CD4-positive, CD25-positive, alpha-beta regulatory T cell (primary cell): Measurements from ENCODE around the gene DNAH17. TPM values are rescaled to one million over a fixed set of nuclear protein-coding genes. Genes with fewer than 3 reads are reported as not detected.

Source experiments
- ATAC-seq, 2 donors: fragments of 150-1000 bp; cut with Tn5 transposase; one replicate each; pipeline ENCODE4 v1.10.0; 2021; ENCODE audit warnings: low read depth in 2 of 2, moderate number of reproducible peaks in 2 of 2, moderate library complexity in 1 of 2
- DNase-seq, 3 donors: peaks; one replicate each; pipeline versions ENCODE4 v3.0.0 to v3.0.0-alpha.2; 2012 to 2022; ENCODE audit warnings: mixed read lengths in 1 of 3
- H3K27ac ChIP-seq: one replicate; pipeline ENCODE4 v1.7.0; 2013; ENCODE audit warnings: mild to moderate bottlenecking, low read length; ENCODE audit not compliant: insufficient read depth, poor library complexity, severe bottlenecking
- H3K27me3 ChIP-seq: one replicate; pipeline ENCODE4 v1.7.0; 2013; ENCODE audit warnings: low read length; ENCODE audit not compliant: control insufficient read depth, insufficient read depth
- H3K36me3 ChIP-seq: one replicate; pipeline ENCODE4 v1.7.0; 2013; ENCODE audit warnings: mild to moderate bottlenecking, low read length, moderate library complexity; ENCODE audit not compliant: control insufficient read depth, insufficient read depth
- H3K4me1 ChIP-seq: 2 replicates; pipeline ENCODE4 v1.7.0; 2013; ENCODE audit warnings: mild to moderate bottlenecking, low read length; ENCODE audit not compliant: insufficient read depth, control insufficient read depth, poor library complexity, severe bottlenecking
- H3K4me3 ChIP-seq: one replicate; pipeline ENCODE4 v1.7.0; 2013; ENCODE audit warnings: low read depth, mild to moderate bottlenecking, low read length, moderate library complexity
- H3K9me3 ChIP-seq, 2 experiments: 1 replicate in 1 of 2; 2 replicates in 1 of 2; pipeline ENCODE4 v1.7.0; 2013; ENCODE audit warnings: low read length in 2 of 2, mild to moderate bottlenecking in 1 of 2, moderate library complexity in 1 of 2; ENCODE audit not compliant: control insufficient read depth in 2 of 2
- H3K27ac Mint-ChIP-seq, 3 donors: one replicate each; pipeline ENCODE4 v1.8.0; 2020 to 2022; ENCODE audit warnings: mild to moderate bottlenecking in 3 of 3, mixed read lengths in 3 of 3, moderate library complexity in 2 of 3
- H3K27me3 Mint-ChIP-seq: one replicate; pipeline ENCODE4 v1.8.0; 2022; ENCODE audit warnings: mild to moderate bottlenecking, mixed read lengths
- H3K36me3 Mint-ChIP-seq: one replicate; pipeline ENCODE4 v1.8.0; 2020; ENCODE audit warnings: mixed read lengths
- H3K4me1 Mint-ChIP-seq, 4 donors: one replicate each; pipeline ENCODE4 v1.8.0; 2020 to 2022; ENCODE audit warnings: mixed read lengths in 4 of 4, mild to moderate bottlenecking in 1 of 4
- H3K4me3 Mint-ChIP-seq, 4 donors: one replicate each; pipeline ENCODE4 v1.8.0; 2020 to 2022; ENCODE audit warnings: mild to moderate bottlenecking in 4 of 4, mixed read lengths in 4 of 4, moderate library complexity in 3 of 4
- H3K9me3 Mint-ChIP-seq, 7 donors: one replicate each; pipeline ENCODE4 v1.8.0; 2020 to 2022; ENCODE audit warnings: mixed read lengths in 7 of 7, mild to moderate bottlenecking in 3 of 7, moderate library complexity in 2 of 7
- polyA plus RNA-seq, 4 donors: library from polyadenylated mRNA; unstranded; fragments of 300-500 nt; fragmentation: Illumina TruSeq; gene quantifications; one replicate each; pipeline ENCODE4 v1.2.3, GENCODE V29; 2021
- total RNA-seq: library from RNA; stranded (reverse); gene quantifications from one replicate; pipeline ENCODE4 v1.2.3, GENCODE V29; 2022

Gene DNAH17
- total and polyA plus RNA-seq, 5 donors from 2014 or later, result 0.24 to 3.4 (median 0.83) TPM; not detected in 1

GRCh38 chr17:78609191-78609641 lies 32.0 kb upstream of the DNAH17 start:
- Mint-ChIP-seq H3K36me3 (no peaks in the 10 kb centered on the region), H3K9me3 (peaks cover 0 to 3% (median 0%) of the 10 kb centered on the region in 7 donors), H3K27ac (no peak overlapping the region), H3K4me1 (no peaks in the 10 kb centered on the region), H3K4me3 (no peak overlapping the region), H3K27me3 (peaks cover 5% of the 10 kb centered on the region)
- Histone ChIP-seq H3K27me3 (peaks cover 3% of the 10 kb centered on the region), H3K36me3 (no peaks in the 10 kb centered on the region), H3K27ac (no peak overlapping the region), H3K9me3 (peaks cover 0 to 4% of the 10 kb centered on the region in 2 experiments), H3K4me1 (no peaks in the 10 kb centered on the region), H3K4me3 (no peak overlapping the region)
- no peak for DNase-seq
- no peak for ATAC-seq

GRCh38 chr17:78608804-78609186 lies 31.6 kb upstream of the DNAH17 start:
- peaks cover 0 to 2% (median 0%) of the 10 kb centered on the region in 7 donors for H3K9me3 Mint-ChIP-seq
- DNase-seq (no peak), ATAC-seq (no peak)
- Histone ChIP-seq H3K27ac (no peak overlapping the region), H3K36me3 (no peaks in the 10 kb centered on the region), H3K4me1 (no peaks in the 10 kb centered on the region), H3K4me3 (no peak overlapping the region), H3K27me3 (peaks cover 3% of the 10 kb centered on the region), H3K9me3 (peaks cover 0 to 4% of the 10 kb centered on the region in 2 experiments)
- no peaks in the 10 kb centered on the region for H3K4me1 Mint-ChIP-seq
- no peak overlapping the region for H3K4me3 Mint-ChIP-seq
- H3K27ac Mint-ChIP-seq, result peak overlapping the region in 1 of 3 donors; percentile 22
- no peaks in the 10 kb centered on the region for H3K36me3 Mint-ChIP-seq
- H3K27me3 Mint-ChIP-seq, result peaks cover 5% of the 10 kb centered on the region

- ATAC-seq (no peak), DNase-seq (no peak)
- Histone ChIP-seq H3K27ac (no peak overlapping the region), H3K36me3 (no peaks in the 10 kb centered on the region), H3K9me3 (peaks cover 0 to 4% of the 10 kb centered on the region in 2 experiments), H3K4me3 (no peak overlapping the region), H3K27me3 (peaks cover 3% of the 10 kb centered on the region), H3K4me1 (no peaks in the 10 kb centered on the region)
- Mint-ChIP-seq H3K4me1 (no peaks in the 10 kb centered on the region), H3K27ac (peak overlapping the region in 1 of 3 donors; percentile 22), H3K4me3 (no peak overlapping the region), H3K36me3 (no peaks in the 10 kb centered on the region), H3K9me3 (peaks cover 0 to 2% (median 0%) of the 10 kb centered on the region in 7 donors), H3K27me3 (peaks cover 5% of the 10 kb centered on the region)
These were observed 31.1 kb upstream of the DNAH17 start for GRCh38 chr17:78608122-78608803.

- DNase-seq, result no peak
- Mint-ChIP-seq H3K4me1 (no peaks in the 10 kb centered on the region), H3K36me3 (no peaks in the 10 kb centered on the region), H3K4me3 (no peak overlapping the region), H3K27ac (no peak overlapping the region), H3K27me3 (peaks cover 5% of the 10 kb centered on the region), H3K9me3 (peaks cover 0 to 2% (median 0%) of the 10 kb centered on the region in 7 donors)
- H3K36me3 ChIP-seq, result no peaks in the 10 kb centered on the region
- no peaks in the 10 kb centered on the region for H3K4me1 ChIP-seq
- no peak for ATAC-seq
- H3K27me3 ChIP-seq, result peaks cover 3% of the 10 kb centered on the region
- H3K4me3 ChIP-seq, result no peak overlapping the region
- peaks cover 0 to 4% of the 10 kb centered on the region in 2 experiments for H3K9me3 ChIP-seq
- no peak overlapping the region for H3K27ac ChIP-seq
These were observed 29.8 kb upstream of the DNAH17 start for GRCh38 chr17:78607038-78607437.

- Histone ChIP-seq H3K4me1 (no peaks in the 10 kb centered on the region), H3K36me3 (no peaks in the 10 kb centered on the region), H3K9me3 (peaks cover 0 to 4% of the 10 kb centered on the region in 2 experiments), H3K27me3 (peaks cover 3% of the 10 kb centered on the region), H3K4me3 (no peak overlapping the region), H3K27ac (no peak overlapping the region)
- ATAC-seq (no peak), DNase-seq (no peak)
- no peak overlapping the region for H3K4me3 Mint-ChIP-seq
- H3K36me3 Mint-ChIP-seq, result no peaks in the 10 kb centered on the region
- H3K27me3 Mint-ChIP-seq, result peaks cover 5% of the 10 kb centered on the region
- H3K9me3 Mint-ChIP-seq, result peaks cover 0 to 2% (median 0%) of the 10 kb centered on the region in 7 donors
- H3K4me1 Mint-ChIP-seq, result no peaks in the 10 kb centered on the region
- no peak overlapping the region for H3K27ac Mint-ChIP-seq
These were observed 28.7 kb upstream of the DNAH17 start for GRCh38 chr17:78605886-78606285.

GRCh38 chr17:78605429-78605828 lies 28.2 kb upstream of the DNAH17 start:
- Histone ChIP-seq H3K27ac (no peak overlapping the region), H3K36me3 (no peaks in the 10 kb centered on the region), H3K4me1 (no peaks in the 10 kb centered on the region), H3K9me3 (peaks cover 0 to 4% of the 10 kb centered on the region in 2 experiments), H3K4me3 (no peak overlapping the region), H3K27me3 (peaks cover 3% of the 10 kb centered on the region)
- no peak overlapping the region for H3K27ac Mint-ChIP-seq
- ATAC-seq, result no peak
- peaks cover 5% of the 10 kb centered on the region for H3K27me3 Mint-ChIP-seq
- no peak for DNase-seq
- H3K36me3 Mint-ChIP-seq, result no peaks in the 10 kb centered on the region
- peaks cover 0 to 2% (median 0%) of the 10 kb centered on the region in 7 donors for H3K9me3 Mint-ChIP-seq
- H3K4me3 Mint-ChIP-seq, result no peak overlapping the region
- no peaks in the 10 kb centered on the region for H3K4me1 Mint-ChIP-seq

- Mint-ChIP-seq H3K9me3 (peaks cover 0 to 1% (median 0%) of the 10 kb centered on the region in 7 donors), H3K27ac (no peak overlapping the region), H3K27me3 (peaks cover 11% of the 10 kb centered on the region), H3K4me1 (peaks cover 0 to 4% (median 0%) of the 10 kb centered on the region in 4 donors), H3K4me3 (no peak overlapping the region), H3K36me3 (no peaks in the 10 kb centered on the region)
- ATAC-seq (no peak), DNase-seq (no peak)
- H3K4me1 ChIP-seq, result no peaks in the 10 kb centered on the region
- no peaks in the 10 kb centered on the region for H3K36me3 ChIP-seq
- H3K27ac ChIP-seq, result no peak overlapping the region
- H3K9me3 ChIP-seq, result no peaks in the 10 kb centered on the region
- H3K4me3 ChIP-seq, result no peak overlapping the region
- H3K27me3 ChIP-seq, result no peaks in the 10 kb centered on the region
These were observed 25.1 kb upstream of the DNAH17 start for GRCh38 chr17:78602246-78602645.
